IPS-NIHi7 (cell line): ENCODE data around the gene GPRIN1.
"Not testable (repeated sequence)": the region's sequence is repeated elsewhere in the genome, so short reads cannot be mapped to it uniquely, and the experiment has no call there.

Experiments used
- DNase-seq: peaks from one replicate; pipeline ENCODE4 v3.0.0; 2012; ENCODE audit warnings: mixed read lengths; ENCODE audit errors: extremely low spot score

GPRIN1 gene

DNA sequence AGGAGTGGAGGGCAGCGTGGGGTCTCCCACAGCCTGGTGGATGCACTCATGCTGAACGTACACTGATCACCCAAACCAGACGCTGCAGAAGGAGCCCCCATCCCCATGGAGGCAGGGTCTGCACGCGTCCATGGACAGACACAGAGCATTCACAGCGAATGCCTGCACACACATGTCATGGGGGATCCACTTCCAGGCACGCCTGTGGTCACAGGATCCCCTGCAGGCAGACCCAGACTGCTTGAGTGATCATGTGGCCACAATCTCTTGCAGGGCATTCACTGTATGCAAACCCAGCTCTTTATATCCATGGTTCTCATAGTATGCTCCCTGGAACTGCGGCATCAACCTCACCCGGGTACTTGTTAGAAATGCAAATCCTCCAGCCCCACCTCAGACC, 15.0 kb upstream of the GPRIN1 start:
- no peak for DNase-seq

GRCh38 chr5:176624142-176624541, 14.2 kb upstream of the GPRIN1 start:
- no peak for DNase-seq

DNA sequence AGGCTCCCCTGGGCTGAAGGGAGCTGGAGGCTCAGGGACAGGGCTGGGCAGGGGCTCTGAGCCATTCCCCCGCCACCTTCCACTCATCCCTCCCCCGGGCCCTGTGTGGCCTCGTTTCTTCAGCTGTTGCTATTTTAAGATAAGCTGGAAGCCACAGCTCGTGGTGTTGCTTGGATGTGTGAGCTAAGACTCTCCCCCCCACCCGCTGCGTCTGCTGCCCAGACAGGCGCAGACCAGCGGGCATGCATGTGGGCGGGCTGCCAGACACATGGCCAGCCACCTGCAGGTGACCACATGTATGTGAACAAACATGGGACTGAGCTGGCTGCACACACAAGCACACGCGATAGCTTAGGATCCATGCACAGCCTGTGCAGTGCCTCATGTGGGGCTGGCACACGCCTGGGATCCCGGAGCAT, 11.7 kb upstream of the GPRIN1 start:
- DNase-seq: no peak

DNA sequence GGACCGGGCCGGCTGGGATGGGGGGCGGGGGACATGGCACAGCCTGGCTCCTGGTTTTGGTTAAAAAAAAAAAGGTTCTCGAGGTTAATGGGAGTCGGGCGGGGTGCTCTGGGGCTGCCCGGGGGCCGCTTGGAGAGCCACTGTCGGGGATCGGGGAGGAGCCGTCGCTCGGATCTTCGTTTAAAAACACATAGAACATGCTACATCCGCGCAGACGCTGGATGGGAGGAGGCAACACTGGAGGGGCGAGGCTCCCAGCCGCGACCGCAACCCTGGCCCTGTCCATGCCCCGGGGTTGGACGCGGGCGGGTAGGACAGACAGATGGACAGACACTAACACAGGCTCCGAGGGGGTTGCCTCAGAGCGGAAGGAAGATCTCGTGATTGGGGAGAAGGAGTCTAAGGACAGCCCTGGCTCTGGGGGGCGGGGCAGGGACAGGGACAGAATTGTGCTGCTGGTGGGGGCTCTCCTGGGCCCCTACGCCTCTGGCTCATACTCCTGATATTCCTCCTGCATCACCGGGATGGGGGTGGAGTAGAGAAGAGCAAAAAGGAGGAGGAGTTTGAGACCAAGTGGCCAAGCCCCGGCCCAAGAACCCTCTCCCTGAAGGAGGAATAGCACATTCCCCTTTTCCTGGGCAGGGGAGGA, 10.5 kb upstream of the GPRIN1 start:
- DNase-seq: no peak

GRCh38 chr5:176619569-176620332, 9.8 kb upstream of the GPRIN1 start:
- DNase-seq: no peak

GRCh38 chr5:176619203-176619568, 9.2 kb upstream of the GPRIN1 start:
- peak; percentile 99 for DNase-seq

- no peak for DNase-seq
Observed at GRCh38 chr5:176618783-176619182, 8.8 kb upstream of the GPRIN1 start.

DNA sequence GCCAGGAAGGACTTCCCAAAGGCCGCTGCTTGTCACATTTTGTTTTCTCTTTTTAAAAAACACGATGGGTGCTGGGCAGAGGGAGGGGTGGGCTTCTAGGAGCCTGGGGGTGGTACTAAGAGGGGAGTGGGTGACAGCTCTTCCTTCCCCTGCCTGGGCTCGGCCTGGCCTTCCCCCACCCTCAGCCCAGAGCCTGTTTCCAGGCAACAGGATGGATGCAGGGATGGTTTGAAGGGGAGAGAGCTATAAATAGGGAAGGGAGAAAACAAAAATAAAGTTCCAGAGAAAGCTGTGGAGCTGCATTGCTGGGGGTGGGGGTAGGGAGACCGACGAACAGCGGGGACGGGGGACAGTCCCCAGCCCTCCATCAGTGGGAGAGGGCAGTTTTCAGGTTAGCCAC, 6.6 kb upstream of the GPRIN1 start:
- no peak for DNase-seq

DNA sequence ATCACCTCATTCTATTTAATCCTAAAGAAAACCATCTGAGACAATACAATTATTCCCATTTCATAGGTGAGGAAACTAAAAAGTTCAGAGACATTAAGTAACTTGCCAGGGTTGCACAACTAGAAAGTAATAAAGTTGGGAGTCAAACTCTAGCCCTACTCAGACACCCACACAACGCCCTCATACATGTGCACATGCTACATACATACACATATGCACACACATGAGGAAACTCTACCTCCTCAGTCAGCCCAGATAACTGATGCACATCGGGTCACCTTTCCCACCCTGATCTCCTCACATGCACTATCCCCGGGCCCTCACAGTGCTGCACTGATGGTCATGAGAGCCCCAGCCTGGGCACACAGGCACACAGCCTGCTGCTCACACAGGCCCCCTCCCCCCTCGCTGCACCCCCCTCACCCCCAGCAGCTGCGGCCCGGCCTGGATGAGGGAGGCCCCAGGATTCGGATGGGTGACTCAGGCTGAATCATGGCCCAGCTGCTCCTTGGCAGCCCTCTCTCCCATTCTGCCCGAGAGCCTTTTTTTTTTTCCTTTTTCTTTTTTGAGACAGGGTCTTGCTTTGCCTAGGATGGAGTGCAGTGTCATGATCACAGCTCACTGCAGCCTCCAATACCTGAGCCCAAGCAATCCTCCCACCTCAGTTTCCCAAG, 5.0 kb upstream of the GPRIN1 start:
- no peak for DNase-seq

DNA sequence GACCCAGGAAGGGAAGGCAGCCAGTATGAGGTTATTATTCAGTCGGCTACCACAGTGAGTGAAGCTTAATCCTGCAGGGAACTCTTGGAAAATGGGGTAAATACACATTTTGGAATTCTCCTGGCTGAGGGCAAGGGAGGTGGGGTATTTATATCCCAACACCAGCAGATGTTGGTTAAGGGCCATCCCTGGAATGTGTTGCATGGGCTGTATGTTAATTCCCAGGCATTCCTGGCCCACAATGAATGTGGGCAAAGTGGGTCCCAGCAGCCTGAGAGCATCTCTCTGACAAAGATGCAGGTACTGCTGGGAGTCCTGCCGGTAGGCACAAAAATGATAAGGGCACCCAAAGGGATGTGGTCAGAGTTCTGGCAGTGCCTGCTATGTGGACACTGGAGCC, 2.9 kb upstream of the GPRIN1 start:
- no peak for DNase-seq

DNA sequence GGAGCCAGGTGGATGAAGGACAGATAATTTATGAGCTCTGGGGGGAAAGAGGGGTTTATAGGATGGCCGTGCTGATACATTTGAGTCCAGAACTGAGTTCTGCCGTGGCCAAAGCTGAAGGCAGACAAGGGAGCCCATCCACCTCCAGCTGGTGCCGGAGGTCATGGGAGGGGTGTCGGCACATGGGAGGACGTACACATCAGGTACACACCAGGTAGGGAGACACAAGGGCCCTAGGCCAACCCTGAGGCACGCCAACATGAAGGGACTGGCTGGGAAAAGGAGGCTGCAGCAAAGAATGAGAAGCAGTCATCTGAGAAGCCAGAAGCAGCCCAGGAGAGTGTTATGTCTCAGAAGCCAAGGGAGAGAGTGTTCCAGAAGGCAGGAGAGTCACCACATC, 2.1 kb upstream of the GPRIN1 start:
- DNase-seq: no peak

DNA sequence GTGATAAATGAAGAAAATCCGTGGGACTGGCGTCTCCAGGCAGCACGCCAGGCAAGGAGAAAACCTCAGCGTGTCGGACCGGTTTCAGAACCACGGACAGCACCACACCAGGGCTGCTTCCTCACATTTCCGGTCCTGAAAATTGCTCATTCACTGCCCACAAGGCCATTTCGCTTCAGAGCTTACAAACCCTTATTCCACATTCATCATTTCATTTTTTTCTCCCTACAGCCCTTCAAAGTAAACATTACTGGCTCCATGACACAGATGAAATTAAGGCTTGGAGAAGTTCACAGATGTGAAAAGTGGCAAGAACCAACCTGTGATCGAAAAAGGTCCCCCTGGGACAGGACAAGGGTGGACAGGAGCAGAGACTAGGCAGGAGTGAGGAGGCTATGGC, 1.5 kb upstream of the GPRIN1 start:
- DNase-seq: peak; percentile 67

GRCh38 chr5:176610435-176610773, 448 bp upstream of the GPRIN1 start:
- DNase-seq: no peak

DNA sequence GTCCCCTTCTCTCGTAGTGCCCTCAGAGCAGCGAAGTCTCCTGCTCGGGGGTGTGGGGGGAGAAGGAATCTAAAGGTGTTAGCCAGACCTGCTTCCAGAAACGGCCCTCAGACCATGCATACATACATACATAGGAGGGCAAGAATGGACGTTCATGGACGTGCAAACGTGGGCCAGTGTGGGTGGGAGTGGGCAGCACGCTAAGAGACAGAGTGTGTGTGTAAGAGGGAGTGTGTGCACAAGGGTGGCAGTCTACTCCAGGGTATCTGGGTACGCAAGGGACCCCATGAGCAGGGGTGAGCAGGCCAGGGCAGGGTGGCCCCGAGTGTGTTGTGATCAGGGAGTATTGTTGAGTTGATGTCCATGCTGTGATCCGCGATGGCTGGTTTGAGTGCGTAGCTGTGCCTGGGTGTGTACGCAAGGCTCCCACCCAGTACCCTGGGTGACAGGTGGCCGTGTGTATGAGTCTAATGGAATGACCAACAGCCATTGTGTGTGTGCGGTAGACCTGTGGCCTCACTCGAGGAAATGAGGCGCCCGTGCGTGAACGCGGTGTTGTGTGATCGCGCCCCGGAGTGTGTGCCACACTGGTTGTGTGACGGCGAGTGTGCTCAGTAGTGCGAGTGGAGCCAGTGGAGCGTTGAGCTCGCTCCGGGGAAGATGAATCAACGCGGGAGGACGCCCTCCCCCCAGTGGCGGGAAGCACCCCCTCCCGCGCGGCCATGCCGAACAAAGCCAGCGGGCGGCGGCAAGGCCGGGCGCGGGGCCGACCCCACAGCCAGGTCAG, 826 bp downstream of the GPRIN1 start:
- DNase-seq: no peak

GRCh38 chr5:176608142-176608705, 1.7 kb downstream of the GPRIN1 start:
- DNase-seq: no peak

- DNase-seq: no peak
Observed at GRCh38 chr5:176606875-176607274, 3.1 kb downstream of the GPRIN1 start.

DNA sequence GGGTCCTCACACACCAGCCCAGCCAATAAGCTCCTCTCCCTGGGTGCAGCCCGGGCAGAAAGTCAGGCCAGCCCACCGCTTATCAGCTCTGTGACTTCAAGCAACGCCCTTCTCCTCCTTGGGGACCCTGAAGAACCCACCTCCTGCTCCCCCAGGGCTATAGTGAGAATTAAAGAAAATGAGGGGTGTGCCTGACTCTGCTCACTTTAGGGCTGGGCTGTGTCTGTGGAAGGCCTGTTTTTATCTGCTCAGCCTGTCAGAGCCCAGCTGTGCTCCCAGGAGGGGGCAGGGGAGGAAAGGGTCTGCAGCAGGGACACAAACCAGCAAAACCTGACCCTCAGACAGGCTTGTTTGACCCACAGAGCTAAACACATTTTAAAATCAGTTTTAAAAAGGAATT, 3.9 kb downstream of the GPRIN1 start:
- no peak for DNase-seq

DNA sequence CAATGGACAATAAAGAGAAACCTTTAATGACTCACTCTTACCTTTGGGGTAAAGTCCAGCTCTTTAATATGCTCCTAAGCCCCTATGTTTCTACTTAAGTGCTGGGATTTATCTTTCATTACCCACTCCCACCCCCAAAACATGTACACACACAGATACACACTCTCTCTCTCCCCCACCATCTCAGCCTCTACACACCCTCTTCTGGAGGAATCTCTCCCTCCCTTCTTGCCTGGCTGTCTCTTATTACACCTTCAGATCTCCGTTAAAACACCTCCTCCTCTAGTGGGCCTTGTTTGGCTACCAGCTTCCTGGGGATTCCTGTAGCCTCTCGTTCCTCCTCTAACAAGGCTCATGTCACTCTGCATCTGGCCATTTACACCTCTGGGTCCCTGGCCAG, 6.9 kb downstream of the GPRIN1 start:
- DNase-seq: no peak

GRCh38 chr5:176601901-176602482, 8.0 kb downstream of the GPRIN1 start:
- no peak for DNase-seq

GRCh38 chr5:176599749-176600430, 10.1 kb downstream of the GPRIN1 start:
- DNase-seq: not testable (repeated sequence)
